OCI-M1 (cell line): ENCODE measurements around the gene HAVCR2.
"Not testable (repeated sequence)": the region's sequence is repeated elsewhere in the genome, so short reads cannot be mapped to it uniquely, and the experiment has no call there.

Source experiments
- DNase-seq: peaks from one replicate; lab custom pipeline; 2025; lab: John Stamatoyannopoulos, UW

The HAVCR2 gene

DNA sequence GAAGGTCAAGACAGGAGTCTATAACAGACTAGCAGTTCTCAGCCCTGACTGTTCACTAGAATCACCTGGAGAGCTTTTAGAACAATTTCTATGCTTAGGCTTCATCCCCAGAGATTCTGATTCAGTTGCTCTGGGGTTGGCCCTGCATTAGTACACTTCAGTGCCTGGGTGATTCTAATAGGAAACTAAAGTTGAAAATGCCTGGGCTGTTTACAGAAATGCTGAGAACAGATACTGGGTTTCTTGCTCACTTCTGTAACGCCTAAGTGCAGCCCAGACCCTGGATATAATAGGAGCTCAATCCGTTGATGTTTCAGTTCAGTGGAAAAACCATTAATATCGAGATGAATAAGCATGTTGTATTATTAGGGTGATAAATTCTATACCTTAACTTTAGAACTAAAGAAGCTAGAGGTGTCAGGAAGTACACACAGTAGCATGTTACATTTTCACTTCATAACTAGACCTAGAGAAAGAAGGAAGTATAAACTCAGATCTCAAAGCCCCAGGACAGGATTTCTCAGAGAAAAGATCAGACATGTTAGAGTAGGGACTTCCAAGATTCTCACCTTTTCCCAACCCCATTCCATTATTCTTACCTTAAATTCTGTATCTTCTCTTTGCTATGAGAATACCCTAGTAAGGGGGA, 20.4 kb downstream of the HAVCR2 start:
- DNase-seq = no peak

DNA sequence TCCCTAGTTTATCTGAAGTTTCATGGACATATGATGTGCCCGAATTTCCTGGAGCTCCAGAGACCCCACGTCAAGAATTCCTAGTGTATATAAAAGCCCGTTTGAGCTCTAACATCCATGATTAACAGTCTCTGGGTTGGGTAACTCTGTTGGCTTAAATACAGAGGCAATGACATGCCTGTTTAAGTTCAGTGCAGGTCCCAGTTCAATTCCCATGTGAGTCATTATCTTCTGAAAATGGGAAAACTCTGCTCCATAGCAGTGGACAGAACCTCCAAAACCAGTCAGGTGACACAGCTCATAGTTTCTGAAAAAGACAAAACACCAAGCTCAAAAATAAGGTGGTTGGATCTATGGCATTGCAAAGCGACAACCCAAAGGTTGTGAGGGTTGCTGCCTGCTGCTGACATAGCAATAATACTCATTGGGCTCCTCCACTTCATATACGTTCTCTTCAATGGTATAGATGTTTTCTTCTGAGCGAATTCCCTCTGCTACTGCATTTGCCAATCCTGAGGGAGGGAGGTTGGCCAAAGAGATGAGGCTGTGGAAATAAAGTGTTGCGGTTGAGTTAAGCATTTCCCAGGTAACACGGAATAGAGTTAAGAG, 22.0 kb downstream of the HAVCR2 start:
- DNase-seq = no peak

DNA sequence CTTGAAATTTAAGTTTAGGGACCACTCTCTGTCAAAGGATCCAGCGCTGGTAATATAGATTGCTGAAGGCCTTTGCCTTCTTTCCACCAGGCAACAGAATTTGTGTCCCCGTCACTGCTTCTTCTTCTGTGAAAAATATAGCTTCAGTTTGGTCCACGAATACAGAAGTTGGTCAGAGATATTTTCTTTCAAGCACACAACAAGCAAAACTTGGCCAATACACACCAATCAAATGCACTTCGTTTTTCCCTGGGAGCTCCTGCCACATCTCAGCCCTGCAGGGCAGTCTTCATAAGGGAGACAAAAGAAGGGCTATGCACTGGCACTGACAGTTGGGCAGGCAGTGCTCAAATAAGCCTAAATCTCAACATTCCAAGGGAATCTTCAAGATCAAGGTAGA, 22.9 kb downstream of the HAVCR2 start:
- no peak for DNase-seq

GRCh38 chr5:157080286-157080685, 28.6 kb downstream of the HAVCR2 start:
- no peak for DNase-seq

DNA sequence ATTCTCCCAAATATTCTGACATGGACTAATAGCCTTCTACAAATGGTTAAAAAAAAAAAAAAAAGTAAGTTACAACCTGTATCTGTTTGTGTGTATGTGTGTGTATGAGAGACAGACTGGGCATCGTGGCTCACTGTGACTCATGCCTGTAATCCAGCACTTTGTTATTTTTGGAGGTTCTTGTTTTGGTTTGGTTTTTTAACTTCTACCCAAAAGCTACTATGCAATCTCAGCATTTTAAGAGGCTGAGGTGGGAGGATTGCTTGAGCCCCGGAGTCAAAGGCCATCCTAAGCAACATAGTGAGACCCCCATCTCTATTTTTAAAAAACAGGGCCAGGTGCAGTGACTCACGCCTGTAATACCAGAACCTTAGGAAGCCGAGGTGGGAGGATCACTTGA, 32.3 kb downstream of the HAVCR2 start:
- no peak for DNase-seq

DNA sequence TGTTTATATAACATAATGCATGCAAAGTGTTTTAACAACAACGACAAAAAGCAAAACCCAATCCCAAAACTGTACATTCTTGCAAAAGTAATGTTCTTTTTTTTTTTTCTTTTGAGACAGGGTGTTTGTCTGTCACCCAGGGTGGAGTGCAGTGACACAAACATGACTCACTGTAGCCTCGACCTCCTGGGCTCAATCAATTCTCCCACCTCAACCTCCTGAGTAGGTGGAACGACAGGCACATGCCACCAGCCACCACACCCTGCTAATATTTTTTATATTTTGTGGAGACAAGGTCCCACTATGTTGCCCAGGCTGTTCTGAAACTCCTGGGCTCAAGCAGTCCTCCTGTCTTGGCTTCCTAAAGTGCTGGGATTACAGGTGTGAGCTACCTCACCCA, 36.3 kb downstream of the HAVCR2 start:
- no peak for DNase-seq

- no peak for DNase-seq
Observed at GRCh38 chr5:157069949-157070348, 38.9 kb downstream of the HAVCR2 start.

DNA sequence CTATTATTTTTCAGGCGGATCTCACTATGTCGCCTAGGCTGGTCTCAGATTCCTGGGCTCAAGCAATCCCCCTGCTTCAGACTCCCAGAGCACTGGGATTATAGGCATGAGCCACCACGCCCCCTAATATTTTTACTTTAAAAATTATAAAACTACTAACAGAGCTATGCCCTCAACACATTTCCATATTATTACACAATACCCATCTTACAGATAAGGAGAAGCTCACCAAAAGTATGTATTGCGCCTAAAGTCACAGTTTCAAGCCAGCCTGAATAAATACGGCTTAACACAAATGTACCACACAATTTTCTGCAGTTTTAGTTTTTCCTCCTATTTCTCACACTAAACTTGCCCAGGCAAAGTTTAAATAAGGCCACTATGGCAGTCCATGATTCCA, 40.1 kb downstream of the HAVCR2 start:
- DNase-seq = no peak

DNA sequence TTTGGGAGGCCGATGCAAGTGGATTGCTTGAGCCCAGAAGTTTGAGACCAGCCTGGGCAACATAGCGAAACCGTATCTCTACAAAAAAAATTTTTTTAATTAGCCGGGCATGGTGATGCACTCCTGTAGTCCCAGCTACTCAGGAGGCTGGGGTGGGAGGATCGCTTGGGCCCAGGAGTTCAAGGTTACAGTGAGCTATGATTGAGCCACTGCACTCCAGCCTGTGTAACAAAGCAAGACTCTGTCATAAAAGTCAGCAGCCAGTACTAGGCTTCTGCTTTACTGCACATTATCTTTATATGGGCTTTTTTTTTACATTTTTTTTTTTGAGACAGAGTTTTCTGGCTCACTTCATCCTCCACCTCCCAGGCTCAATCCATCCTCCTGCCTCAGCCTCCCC, 40.5 kb downstream of the HAVCR2 start:
- no peak for DNase-seq

- no peak for DNase-seq
Observed at GRCh38 chr5:157067005-157067404, 41.8 kb downstream of the HAVCR2 start.

GRCh38 chr5:157066080-157066479, 42.8 kb downstream of the HAVCR2 start:
- DNase-seq = no peak

DNA sequence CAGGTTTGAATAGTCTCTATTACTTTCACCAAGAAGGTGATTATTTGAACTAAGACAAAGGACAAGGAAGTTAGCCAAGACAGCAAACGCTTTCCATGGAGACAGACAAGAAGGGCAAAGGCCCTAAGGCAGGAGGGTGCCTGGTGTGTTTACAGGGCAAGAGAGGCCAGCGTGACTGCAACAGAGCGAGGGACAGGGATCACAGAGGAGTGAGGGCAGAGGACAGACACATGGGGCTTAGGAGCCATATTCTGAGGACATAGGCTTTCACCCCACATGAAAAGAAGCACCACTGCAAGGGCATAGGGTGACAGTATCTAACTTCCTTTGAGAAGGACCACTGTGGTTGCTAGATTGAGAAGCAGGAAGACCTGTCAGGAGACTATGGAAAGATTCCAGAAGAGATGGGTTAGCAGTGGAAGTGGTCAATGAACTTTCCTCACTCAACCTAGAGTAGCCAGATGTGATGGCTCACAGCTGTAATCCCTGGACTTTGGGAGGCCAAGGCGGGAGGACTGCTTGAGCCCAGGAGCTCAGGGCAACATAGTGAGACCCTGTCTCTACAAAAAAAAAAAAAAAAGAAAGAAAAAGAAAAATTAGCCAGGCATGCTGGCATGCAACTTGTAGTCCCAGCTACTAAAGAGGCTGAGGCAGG, 44.9 kb downstream of the HAVCR2 start:
- no peak for DNase-seq

DNA sequence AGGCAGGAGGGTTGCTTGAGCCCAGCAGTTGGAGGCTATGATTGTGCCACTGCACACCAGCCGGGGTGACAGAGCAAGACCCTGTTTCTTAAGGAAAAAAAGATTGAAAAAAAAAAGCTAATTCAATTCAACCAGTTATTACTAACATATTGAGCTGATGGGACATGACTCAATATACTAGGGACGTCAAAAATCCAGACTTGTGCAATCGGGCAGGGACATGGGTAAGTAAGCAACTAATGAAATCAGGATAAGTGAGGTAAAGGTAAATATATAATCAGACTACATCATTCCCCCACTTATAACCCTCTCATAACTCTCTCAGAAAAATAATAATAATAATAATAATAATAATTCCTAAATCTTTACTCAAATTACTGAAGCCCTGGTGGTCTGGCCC, 49.0 kb downstream of the HAVCR2 start:
- DNase-seq = no peak

GRCh38 chr5:157059093-157059539, 49.7 kb downstream of the HAVCR2 start, which contains the start of gene HAVCR1:
Gene HAVCR1, minus strand, starts transcription at chr5:157059116. Its CDS starts 1,173 bp downstream, at chr5:157057943.
- no peak for DNase-seq

DNA sequence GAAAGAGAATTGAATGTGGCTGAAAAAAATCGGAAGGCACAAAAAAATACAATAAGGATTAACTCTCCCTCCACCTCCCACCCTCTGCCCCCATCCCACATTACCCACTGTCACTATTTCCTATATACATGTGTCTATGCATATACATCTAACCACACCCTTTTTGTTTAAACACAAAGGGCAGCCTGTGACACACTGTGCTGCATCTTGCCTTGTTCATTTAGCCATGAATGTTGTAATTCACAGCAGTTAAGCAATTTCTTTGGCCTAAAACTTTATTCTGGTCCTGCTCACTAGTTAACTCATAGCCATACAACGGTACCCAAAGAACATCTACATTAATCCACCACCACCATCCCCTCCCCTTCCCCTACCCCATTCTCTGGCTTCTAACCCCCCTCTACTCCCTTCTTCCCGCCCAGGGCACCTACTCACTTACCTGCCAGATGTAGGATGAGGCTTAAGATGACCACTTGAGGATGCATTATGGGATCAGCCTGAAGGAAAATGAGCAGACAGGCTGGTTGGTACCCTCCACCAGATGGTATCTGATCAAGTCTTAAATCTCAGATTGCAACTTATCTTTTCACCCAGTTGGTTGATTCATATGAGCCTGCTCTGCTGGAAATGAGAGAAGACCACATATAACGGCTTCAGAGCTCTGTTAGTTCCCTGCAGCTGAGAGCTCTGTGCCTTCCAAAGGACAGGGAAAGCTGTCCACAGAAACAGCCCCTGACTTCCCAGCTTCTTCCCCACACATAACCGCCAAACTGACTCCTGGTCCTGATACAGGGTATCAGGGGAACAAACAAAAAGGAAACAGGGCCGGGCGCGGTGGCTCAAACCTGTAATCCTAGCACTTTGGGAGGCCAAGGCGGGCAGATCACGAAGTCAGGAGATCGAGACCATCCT, 51.1 kb downstream of the HAVCR2 start:
- no peak for DNase-seq

GRCh38 chr5:157056848-157057247, 52.0 kb downstream of the HAVCR2 start:
- not testable (repeated sequence) for DNase-seq

GRCh38 chr5:157051604-157052245, 57.1 kb downstream of the HAVCR2 start:
- no peak for DNase-seq

- no peak for DNase-seq
Observed at GRCh38 chr5:157050050-157050449, 58.8 kb downstream of the HAVCR2 start.

- no peak for DNase-seq
Observed at GRCh38 chr5:157049605-157050004, 59.2 kb downstream of the HAVCR2 start.

DNA sequence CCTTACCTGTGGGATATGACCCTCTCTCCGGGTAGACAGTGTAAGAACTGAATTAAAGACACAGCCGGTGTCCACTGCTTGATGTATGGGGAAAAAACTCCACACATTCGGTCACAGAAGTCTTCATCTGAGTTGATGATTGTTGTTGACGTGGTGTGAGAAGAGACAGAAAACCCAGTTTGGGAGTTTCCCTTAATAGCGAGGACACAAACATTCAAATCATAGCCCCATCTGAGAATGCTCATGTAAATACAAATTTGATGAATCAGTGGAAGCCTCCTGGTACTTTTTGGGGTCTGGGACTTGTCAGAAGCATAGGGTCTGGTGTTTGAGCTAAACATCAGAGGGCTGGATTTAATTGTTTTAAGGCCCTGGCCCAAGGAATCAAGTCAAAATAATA, 60.9 kb downstream of the HAVCR2 start:
- no peak for DNase-seq

DNA sequence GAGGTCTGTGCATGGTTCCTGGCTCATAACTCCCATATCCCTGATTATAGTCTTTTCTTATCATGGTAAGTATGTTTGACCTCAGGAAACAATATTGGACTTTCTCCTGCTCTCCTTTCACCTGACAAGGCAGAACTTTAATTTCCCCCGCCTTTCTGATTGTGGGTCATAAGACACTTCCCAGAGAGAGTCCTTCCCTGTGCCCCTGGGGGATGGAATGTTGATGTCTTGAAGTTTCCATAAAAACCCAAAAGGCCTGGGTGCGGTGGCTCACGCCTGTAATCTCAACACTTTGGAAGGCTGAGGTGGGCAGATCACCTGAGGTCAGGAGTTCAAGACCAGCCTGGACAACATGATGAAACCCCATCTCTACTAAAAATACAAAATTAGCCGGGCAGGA, 61.8 kb downstream of the HAVCR2 start:
- not testable (repeated sequence) for DNase-seq

GRCh38 chr5:157046041-157046440, 62.8 kb downstream of the HAVCR2 start:
- DNase-seq = no peak
